ENCODE measurements around the gene MROH7.

- TF ChIP-seq CTCF (IDR thresholded peaks at IDR 0.05), result no peak
- TF ChIP-seq EP300 (IDR thresholded peaks at IDR 0.05), result no peak
Measured at GRCh38 chr1:54608566-54609230, 32.9 kb upstream of the MROH7 start.
